GM18507 (cell line): ENCODE results near the gene EEFSEC.

ENCODE experiments used
- DNase-seq: peaks from one replicate; pipeline ENCODE4 v3.0.0; 2011; ENCODE audit warnings: low read depth; ENCODE audit not compliant: insufficient read length; ENCODE audit errors: extremely low spot score
- FAIRE-seq: peaks from 2 replicates; lab custom pipeline; 2011; peaks lifted over from hg19 to GRCh38; lab: Jason Lieb, UNC

The EEFSEC gene

GRCh38 chr3:128321418-128321817 lies 168.1 kb downstream of the EEFSEC start:
- DNase-seq (no peak), FAIRE-seq (no peak)

- no peak for DNase-seq
- FAIRE-seq = no peak
These were observed 169.0 kb downstream of the EEFSEC start for GRCh38 chr3:128322030-128323022.

- DNase-seq = no peak
- no peak for FAIRE-seq
These were observed 170.2 kb downstream of the EEFSEC start for GRCh38 chr3:128323206-128324081.

GRCh38 chr3:128324911-128325592 lies 171.8 kb downstream of the EEFSEC start:
- FAIRE-seq (no peak), DNase-seq (no peak)

GRCh38 chr3:128326051-128326823 lies 173.0 kb downstream of the EEFSEC start:
- DNase-seq = no peak
- no peak for FAIRE-seq

GRCh38 chr3:128327606-128328031 lies 174.3 kb downstream of the EEFSEC start:
- FAIRE-seq = no peak
- DNase-seq = no peak

- FAIRE-seq = no peak
- DNase-seq = no peak
These were observed 175.5 kb downstream of the EEFSEC start for GRCh38 chr3:128328546-128329458.

GRCh38 chr3:128329491-128330213 lies 176.4 kb downstream of the EEFSEC start:
- FAIRE-seq = no peak
- no peak for DNase-seq

- DNase-seq = no peak
- FAIRE-seq = no peak
These were observed 177.0 kb downstream of the EEFSEC start for GRCh38 chr3:128330214-128330842.

- no peak for FAIRE-seq
These were observed 180.9 kb downstream of the EEFSEC start for GRCh38 chr3:128334086-128334645.

GRCh38 chr3:128334766-128335165 lies 181.5 kb downstream of the EEFSEC start:
- DNase-seq (no peak), FAIRE-seq (no peak)

More at GRCh38 chr3:128334086-128334645, 180.9 kb downstream of the EEFSEC start:
- no peak for DNase-seq

GRCh38 chr3:128335621-128336296 lies 182.5 kb downstream of the EEFSEC start:
- FAIRE-seq (no peak), DNase-seq (no peak)

GRCh38 chr3:128336337-128337156 lies 183.3 kb downstream of the EEFSEC start:
- FAIRE-seq = no peak

GRCh38 chr3:128337305-128337704 lies 184.0 kb downstream of the EEFSEC start:
- DNase-seq (no peak), FAIRE-seq (no peak)

More at GRCh38 chr3:128336337-128337156, 183.3 kb downstream of the EEFSEC start:
- DNase-seq = no peak
